ENCODE results near the gene TREH.
"Not testable (repeated sequence)": the region's sequence is repeated elsewhere in the genome, so short reads cannot be mapped to it uniquely, and the experiment has no call there.

TREH gene

DNA sequence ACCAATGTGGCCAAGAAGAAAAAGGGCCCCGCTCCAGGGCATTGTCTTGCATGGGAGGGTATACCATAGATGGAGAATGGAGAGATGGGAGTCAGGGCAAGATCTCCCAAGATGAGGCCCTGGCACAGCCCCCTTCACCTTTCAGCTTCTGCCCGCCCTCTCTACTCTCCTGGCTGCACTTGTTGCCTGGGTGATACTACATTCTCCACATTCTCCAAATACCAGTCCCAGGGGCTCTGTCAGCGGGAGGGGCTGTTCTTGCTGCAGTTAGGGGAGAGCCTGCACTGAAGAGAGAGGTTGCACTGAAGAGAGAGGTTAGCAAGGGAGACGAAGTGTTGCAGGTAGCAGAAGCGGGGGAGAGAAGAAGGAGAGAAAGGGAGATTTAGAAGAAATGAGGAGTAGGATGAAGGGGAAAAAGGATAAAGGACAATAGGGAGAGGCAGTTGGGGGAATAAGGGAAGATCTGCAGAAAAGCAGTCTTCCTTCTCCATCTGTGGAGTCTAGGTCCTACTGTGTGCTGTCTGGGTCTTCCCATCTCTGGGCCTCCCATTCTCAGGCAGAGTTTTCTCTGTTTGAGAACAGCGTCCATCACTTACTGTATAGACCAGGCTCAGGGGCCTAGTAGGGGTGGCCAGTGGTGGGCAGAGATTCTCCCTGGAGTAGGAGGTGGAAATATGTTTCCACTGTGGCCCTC is 64.0 kb downstream of the TREH start:
- peaks cover 0 to 5% (median 3%) of the 10 kb centered on the region in 11 experiments; a peak in 10 of 22 replicates for H4K20me1 ChIP-seq
- no peak overlapping the region for H3K9ac ChIP-seq
- H3K4me1 ChIP-seq: peaks cover 31 to 65% (median 41%) of the 10 kb centered on the region in 10 experiments
- peaks cover 0 to 4% (median 0%) of the 10 kb centered on the region in 11 experiments; a peak in 1 of 22 replicates for H3K36me3 ChIP-seq
- TF ChIP-seq Cebpa-rat (IDR thresholded peaks at IDR 0.05): no peak
- no peak overlapping the region for H3K4me2 ChIP-seq
- no peak overlapping the region for H3K27ac ChIP-seq
- no peak overlapping the region for H3K4me3 ChIP-seq
- H3K27me3 ChIP-seq: peaks cover 30 to 43% (median 38%) of the 10 kb centered on the region in 11 experiments
- no peaks in the 10 kb centered on the region for H3K9me3 ChIP-seq (replicated peaks in 1 of 11)

- H3K9ac ChIP-seq: no peak overlapping the region
- H3K4me3 ChIP-seq: no peak overlapping the region
- no peaks in the 10 kb centered on the region for H3K9me3 ChIP-seq (replicated peaks in 1 of 11)
- peaks cover 31 to 65% (median 41%) of the 10 kb centered on the region in 10 experiments for H3K4me1 ChIP-seq
- H3K27me3 ChIP-seq: peaks cover 39 to 52% (median 47%) of the 10 kb centered on the region in 11 experiments
- H3K36me3 ChIP-seq: peaks cover 0 to 4% (median 0%) of the 10 kb centered on the region in 11 experiments; a peak in 1 of 22 replicates
- no peak for TF ChIP-seq Cebpa-rat (IDR thresholded peaks at IDR 0.05)
- H4K20me1 ChIP-seq: peaks cover 0 to 14% (median 11%) of the 10 kb centered on the region in 11 experiments; a peak in 13 of 22 replicates
- no peak overlapping the region for H3K4me2 ChIP-seq
- no peak overlapping the region for H3K27ac ChIP-seq
Observed at GRCh38 chr11:118614511-118614910, 64.9 kb downstream of the TREH start.

- peaks cover 59 to 73% (median 68%) of the 10 kb centered on the region in 11 experiments for H3K27me3 ChIP-seq
- TF ChIP-seq Cebpa-rat (IDR thresholded peaks at IDR 0.05): no peak
- no peaks in the 10 kb centered on the region for H3K9me3 ChIP-seq (replicated peaks in 1 of 11)
- peaks cover 0 to 24% (median 17%) of the 10 kb centered on the region in 11 experiments; a peak in 14 of 22 replicates for H4K20me1 ChIP-seq
- H3K4me1 ChIP-seq: peaks cover 39 to 58% (median 49%) of the 10 kb centered on the region in 10 experiments
- peak overlapping the region in 1 of 11 experiments; percentile 20; a peak in 1 of 22 replicates for H3K27ac ChIP-seq
- peak overlapping the region in 2 of 10 experiments; percentile 11 to 22; a peak in 2 of 20 replicates for H3K4me3 ChIP-seq
- peaks cover 0 to 4% (median 0%) of the 10 kb centered on the region in 11 experiments; a peak in 1 of 22 replicates for H3K36me3 ChIP-seq
- H3K9ac ChIP-seq: peak overlapping the region in 3 of 11 experiments; percentile 2 to 22 (median 10); a peak in 1 of 22 replicates
- peak overlapping the region; percentile 37 to 85 (median 69) for H3K4me2 ChIP-seq
Observed at GRCh38 chr11:118612378-118612777, 67.1 kb downstream of the TREH start.

GRCh38 chr11:118611433-118611795 is 68.0 kb downstream of the TREH start:
- H3K27ac ChIP-seq; H3K9ac ChIP-seq; H3K9me3 ChIP-seq (replicated peaks in 1 of 11); H3K36me3 ChIP-seq: not testable (repeated sequence)
- Histone ChIP-seq H3K4me1 (peaks cover 41 to 58% (median 53%) of the 10 kb centered on the region in 10 experiments), H3K27me3 (peaks cover 59 to 80% (median 75%) of the 10 kb centered on the region in 11 experiments), H3K4me3 (peak overlapping the region in 1 of 10 experiments; percentile 68; a peak in 1 of 20 replicates), H3K4me2 (peak overlapping the region in 10 of 11 experiments; percentile 84 to 99 (median 97); a peak in 18 of 22 replicates), H4K20me1 (peaks cover 0 to 24% (median 18%) of the 10 kb centered on the region in 11 experiments; a peak in 14 of 22 replicates)

DNA sequence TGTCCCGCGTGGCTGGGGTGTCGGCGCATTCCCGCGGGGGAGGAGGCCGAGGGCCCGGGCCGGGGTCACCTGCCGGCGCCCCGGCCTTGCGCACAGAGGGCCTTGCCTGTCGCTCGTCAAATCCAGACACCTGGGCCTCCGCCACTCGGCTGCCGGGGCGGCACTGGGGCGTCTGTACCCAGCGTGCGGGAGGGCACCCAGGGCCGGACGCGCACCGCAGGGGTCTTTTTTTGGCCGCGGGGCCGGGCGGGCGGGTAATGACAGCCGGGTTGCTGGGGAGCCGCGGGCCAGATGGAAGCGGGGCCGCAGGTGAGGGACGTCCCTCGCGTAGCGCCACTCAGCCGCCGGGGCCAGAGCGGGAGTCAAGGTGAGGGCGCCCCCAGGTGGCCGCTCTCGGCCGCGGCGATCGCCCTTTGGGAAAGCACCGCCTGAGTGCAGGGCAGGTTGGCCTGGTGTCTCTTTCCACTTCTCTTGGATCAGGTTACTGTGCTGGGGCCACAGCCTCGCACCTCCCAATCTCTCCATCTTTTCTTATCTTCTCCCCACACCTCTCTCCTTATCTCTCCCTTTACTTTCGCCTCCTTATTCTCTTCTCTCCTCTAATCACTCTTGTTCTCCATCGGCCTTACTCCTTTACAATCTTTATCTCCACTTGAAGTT is 68.5 kb downstream of the TREH start:
- peaks cover 0 to 4% (median 0%) of the 10 kb centered on the region in 11 experiments; a peak in 1 of 22 replicates for H3K36me3 ChIP-seq
- no peak for TF ChIP-seq Cebpa-rat (IDR thresholded peaks at IDR 0.05)
- peak overlapping the region; percentile 42 to 72 (median 68) for H3K4me3 ChIP-seq
- peaks cover 0 to 24% (median 21%) of the 10 kb centered on the region in 11 experiments; a peak in 14 of 22 replicates for H4K20me1 ChIP-seq
- peaks cover 59 to 85% (median 79%) of the 10 kb centered on the region in 11 experiments for H3K27me3 ChIP-seq
- peak overlapping the region; percentile 84 to 100 (median 97) for H3K4me2 ChIP-seq
- H3K27ac ChIP-seq: peak overlapping the region in 2 of 11 experiments; percentile 16 to 26; a peak in 3 of 22 replicates
- H3K9ac ChIP-seq: peak overlapping the region; percentile 40 to 70 (median 53); a peak in 19 of 22 replicates
- H3K9me3 ChIP-seq (replicated peaks in 1 of 11): no peaks in the 10 kb centered on the region
- peaks cover 44 to 63% (median 59%) of the 10 kb centered on the region in 10 experiments for H3K4me1 ChIP-seq

DNA sequence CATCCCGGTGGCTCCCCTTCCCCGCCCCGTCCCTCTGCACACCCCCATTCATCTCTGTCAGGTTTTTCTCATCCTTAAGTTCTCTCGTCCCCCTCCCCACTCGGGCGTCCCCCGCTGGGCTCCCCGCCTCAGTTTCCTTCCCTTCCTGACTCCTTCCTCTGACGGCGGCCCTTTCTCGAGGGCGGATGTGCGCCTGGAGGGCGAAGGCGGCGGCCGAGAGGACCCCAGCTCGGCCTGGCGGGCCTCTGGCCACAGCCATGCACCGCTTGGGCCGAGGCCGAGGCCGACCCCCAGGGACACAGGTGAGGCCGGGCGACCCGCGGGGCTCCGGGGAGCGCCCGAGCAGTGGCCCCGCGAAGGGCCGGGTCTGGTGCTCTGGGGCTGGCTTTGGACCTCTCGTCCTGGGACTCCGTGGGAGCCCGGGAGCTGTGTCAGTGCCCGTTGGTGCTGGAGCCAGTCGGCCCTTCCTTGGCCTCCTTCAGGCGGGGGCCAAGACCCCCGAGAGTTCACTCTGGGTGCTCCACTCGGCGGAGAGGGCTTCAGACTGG is 69.2 kb downstream of the TREH start:
- Histone ChIP-seq H3K27ac (peak overlapping the region in 2 of 11 experiments; percentile 16 to 26; a peak in 3 of 22 replicates), H3K4me3 (peak overlapping the region; percentile 42 to 72 (median 68)), H3K9ac (peak overlapping the region; percentile 40 to 70 (median 53); a peak in 20 of 22 replicates), H3K27me3 (peaks cover 59 to 91% (median 79%) of the 10 kb centered on the region in 11 experiments), H3K9me3 (replicated peaks in 1 of 11) (no peaks in the 10 kb centered on the region), H3K36me3 (no peaks in the 10 kb centered on the region; a peak in 1 of 22 replicates), H4K20me1 (peaks cover 0 to 27% (median 23%) of the 10 kb centered on the region in 11 experiments; a peak in 14 of 22 replicates), H3K4me1 (peaks cover 50 to 69% (median 65%) of the 10 kb centered on the region in 10 experiments), H3K4me2 (peak overlapping the region; percentile 84 to 100 (median 97))
- TF ChIP-seq Cebpa-rat (IDR thresholded peaks at IDR 0.05): no peak

- Histone ChIP-seq H3K36me3 (no peaks in the 10 kb centered on the region), H3K9ac (peak overlapping the region in 9 of 11 experiments; percentile 40 to 67 (median 50); a peak in 13 of 22 replicates), H3K9me3 (replicated peaks in 1 of 11) (no peaks in the 10 kb centered on the region), H3K27ac (peak overlapping the region in 1 of 11 experiments; percentile 9; a peak in 1 of 22 replicates), H3K4me2 (peak overlapping the region; percentile 84 to 100 (median 97)), H4K20me1 (peaks cover 0 to 31% (median 23%) of the 10 kb centered on the region in 11 experiments; a peak in 14 of 22 replicates), H3K27me3 (peaks cover 59 to 91% (median 79%) of the 10 kb centered on the region in 11 experiments), H3K4me3 (peak overlapping the region; percentile 42 to 72 (median 68)), H3K4me1 (peaks cover 57 to 76% (median 72%) of the 10 kb centered on the region in 10 experiments)
- TF ChIP-seq Cebpa-rat (IDR thresholded peaks at IDR 0.05): no peak
Observed at GRCh38 chr11:118609380-118610224, 69.8 kb downstream of the TREH start.

Measured in BLaER1 treated with 17β-estradiol and CSF1 and Interleukin-3, amounts not matched to agents 10 nM and 100 nM (cell line).